GM13977 (cell line): ENCODE results near the gene NT5C3B.
A peak's percentile ranks its signal among the peaks of the same experiment; 100 is the strongest.

Experiments
- DNase-seq: peaks from one replicate; pipeline ENCODE4 v3.0.0; 2012; ENCODE audit warnings: low spot score
- CTCF ChIP-seq: IDR thresholded peaks from 2 replicates; pipeline ENCODE4 v1.5.1; 2012; ENCODE audit warnings: mild to moderate bottlenecking, control low read depth; ENCODE audit not compliant: insufficient read depth; ENCODE audit errors: extremely low read depth, missing control alignments
- in situ Hi-C: fragments of 300-500 bp; cut with MboI; formaldehyde crosslinking; loops from one replicate; pipeline ENCODE4 v1.12.0; 2022; ENCODE audit warnings: low sequenced_read_pairs, low pct_unique_long_range_greater_than_20kb, mixed read lengths, inconsistent platforms; ENCODE audit not compliant: unreplicated experiment

NT5C3B gene

GRCh38 chr17:41810659-41811548 lies 25.1 kb downstream of the NT5C3B start:
- no peak for TF ChIP-seq CTCF
- DNase-seq, result no peak
- in situ Hi-C loops, result no loop called here

- no peak for DNase-seq
- no peak for TF ChIP-seq CTCF
- in situ Hi-C loops, result no loop called here
Measured at GRCh38 chr17:41806685-41807445, 29.2 kb downstream of the NT5C3B start.

- no peak for DNase-seq
- no peak for TF ChIP-seq CTCF
- in situ Hi-C loops, result loop anchor here (5.0 kb wide), 1 partner anchor 66 kb away; no protein-coding TSS in a partner anchor
Measured at GRCh38 chr17:41803049-41804020, 32.7 kb downstream of the NT5C3B start.

- DNase-seq, result peak; percentile 87
- in situ Hi-C loops, result loop anchor here (5.0 kb wide), 1 partner anchor 64 kb away; no protein-coding TSS in a partner anchor
- peak; percentile 92 for TF ChIP-seq CTCF
Measured at GRCh38 chr17:41801374-41802271, 34.4 kb downstream of the NT5C3B start.

- no peak for DNase-seq
- TF ChIP-seq CTCF, result no peak
- in situ Hi-C loops, result loop anchor here (5.0 kb wide), 1 partner anchor 63 kb away; no protein-coding TSS in a partner anchor
Measured at GRCh38 chr17:41800601-41801373, 35.2 kb downstream of the NT5C3B start.
